ENCODE results near the gene TNFRSF25. TPM values are rescaled to one million over a fixed set of nuclear protein-coding genes. Genes with fewer than 3 reads are reported as not detected.

TNFRSF25 gene
- total RNA-seq, 1 experiment from 2014 or later = 19.4 TPM

DNA sequence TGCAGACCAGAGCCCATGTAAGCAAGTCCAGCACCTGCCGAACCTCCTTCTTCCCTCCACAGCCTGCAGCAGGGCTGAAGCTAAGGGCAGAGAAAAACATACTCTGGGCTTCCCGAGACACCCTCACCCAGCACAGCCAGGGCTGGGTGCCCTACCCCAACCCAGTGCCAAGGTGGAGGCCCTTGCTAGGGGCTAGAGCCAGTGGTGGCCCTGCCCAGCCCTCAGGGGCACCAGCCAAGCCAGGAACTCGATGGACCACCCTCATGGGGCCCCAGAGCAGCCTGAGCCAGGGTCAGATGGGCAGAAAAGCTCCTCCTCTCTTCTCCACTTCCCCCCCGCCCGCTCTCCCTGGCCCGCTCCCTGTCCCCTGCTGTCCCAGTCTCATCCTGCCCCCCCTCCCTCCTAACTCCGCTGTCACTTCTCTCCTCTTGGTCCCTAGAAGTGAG lies 15.9 kb downstream of the TNFRSF25 start:
- H2BK5ac ChIP-seq (ENCODE audit: insufficient read length, low read length) = no peak overlapping the region
- peaks cover 2% of the 10 kb centered on the region for H3K23me2 ChIP-seq (ENCODE audit: insufficient read length, low read depth, low read length, poor library complexity, severe bottlenecking)
- no peak overlapping the region for H2AK5ac ChIP-seq (ENCODE audit: insufficient read length, low read length)
- TF ChIP-seq, protein P1, sequence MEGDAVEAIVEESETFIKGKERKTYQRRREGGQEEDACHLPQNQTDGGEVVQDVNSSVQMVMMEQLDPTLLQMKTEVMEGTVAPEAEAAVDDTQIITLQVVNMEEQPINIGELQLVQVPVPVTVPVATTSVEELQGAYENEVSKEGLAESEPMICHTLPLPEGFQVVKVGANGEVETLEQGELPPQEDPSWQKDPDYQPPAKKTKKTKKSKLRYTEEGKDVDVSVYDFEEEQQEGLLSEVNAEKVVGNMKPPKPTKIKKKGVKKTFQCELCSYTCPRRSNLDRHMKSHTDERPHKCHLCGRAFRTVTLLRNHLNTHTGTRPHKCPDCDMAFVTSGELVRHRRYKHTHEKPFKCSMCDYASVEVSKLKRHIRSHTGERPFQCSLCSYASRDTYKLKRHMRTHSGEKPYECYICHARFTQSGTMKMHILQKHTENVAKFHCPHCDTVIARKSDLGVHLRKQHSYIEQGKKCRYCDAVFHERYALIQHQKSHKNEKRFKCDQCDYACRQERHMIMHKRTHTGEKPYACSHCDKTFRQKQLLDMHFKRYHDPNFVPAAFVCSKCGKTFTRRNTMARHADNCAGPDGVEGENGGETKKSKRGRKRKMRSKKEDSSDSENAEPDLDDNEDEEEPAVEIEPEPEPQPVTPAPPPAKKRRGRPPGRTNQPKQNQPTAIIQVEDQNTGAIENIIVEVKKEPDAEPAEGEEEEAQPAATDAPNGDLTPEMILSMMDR (conservative IDR thresholded peaks at IDR 0.05) = no peak
- Mint-ChIP-seq H3K9me3 (no peaks in the 10 kb centered on the region), H3K27ac (no peak overlapping the region), H3K4me1 (peaks cover 18 to 36% of the 10 kb centered on the region in 2 experiments), H3K36me3 (ENCODE audit: insufficient read depth in 1 of 3, low read depth in 3 of 3) (peaks cover 0 to 6% (median 0%) of the 10 kb centered on the region in 3 experiments; a peak in 3 of 7 replicates), H3K4me3 (peak overlapping the region in 1 of 2 experiments; percentile 74; a peak in 2 of 5 replicates), H3K27me3 (ENCODE audit: low read depth) (peaks cover under 1% of the 10 kb centered on the region)
- WGBS (ENCODE audit: extremely low coverage, insufficient read length, low lambda C conversion rate) = no CpG with 5 or more reads among the region's 7 CpGs
- H3K14ac ChIP-seq (ENCODE audit: insufficient read depth, low read length) = no peak overlapping the region
- no peak overlapping the region for H3T11ph ChIP-seq (ENCODE audit: low read length)
- H3K9ac ChIP-seq (ENCODE audit: extremely low read depth, insufficient read length, low read length) = no peak overlapping the region
- H3K4me2 ChIP-seq (ENCODE audit: insufficient read depth, insufficient read length, low read length) = no peak overlapping the region
- H3K4ac ChIP-seq (ENCODE audit: low read depth, low read length) = no peak overlapping the region
- H3K9me3 ChIP-seq (ENCODE audit: control insufficient read depth, low read depth, low read length) = no peaks in the 10 kb centered on the region
- no peaks in the 10 kb centered on the region for H3K27me3 ChIP-seq (ENCODE audit: insufficient read depth, low read length)
- H3K56ac ChIP-seq (ENCODE audit: insufficient read length, low read depth, low read length) = no peak overlapping the region
- H4K91ac ChIP-seq (ENCODE audit: insufficient read length, low read depth, low read length) = no peak overlapping the region
- no peaks in the 10 kb centered on the region for H4K20me1 ChIP-seq (ENCODE audit: control insufficient read depth, insufficient read depth, insufficient read length)
- no peak overlapping the region for H2AFZ ChIP-seq (ENCODE audit: low read length)
- H4K5ac ChIP-seq (ENCODE audit: insufficient read length, low read depth, low read length) = no peak overlapping the region
- no peak overlapping the region for H3K23ac ChIP-seq (ENCODE audit: insufficient read length, low read depth, low read length)
- H2BK12ac ChIP-seq (ENCODE audit: insufficient read length, low read depth, low read length) = no peak overlapping the region
- no peaks in the 10 kb centered on the region for H3K79me1 ChIP-seq (ENCODE audit: insufficient read depth, low read depth, low read length, poor library complexity, severe bottlenecking)
- H4K8ac ChIP-seq (replicated peaks; ENCODE audit: insufficient read length, low read depth, low read length) = no peak overlapping the region
- H3K18ac ChIP-seq (ENCODE audit: insufficient read length, low read depth, low read length) = no peak overlapping the region
- no peak overlapping the region for H2BK20ac ChIP-seq (ENCODE audit: low read depth, low read length, poor library complexity, severe bottlenecking)
- DNase-seq = no peak
- no peaks in the 10 kb centered on the region for H3K79me2 ChIP-seq (ENCODE audit: insufficient read depth, low read length)
- H3K4me1 ChIP-seq (ENCODE audit: insufficient read depth, low read length) = no peaks in the 10 kb centered on the region; the same call in 1 of the 2 replicates
- H2BK15ac ChIP-seq (ENCODE audit: low read depth, low read length) = no peak overlapping the region
- no peak overlapping the region for H2BK120ac ChIP-seq (ENCODE audit: low read depth, low read length, poor library complexity, severe bottlenecking)
- no peak overlapping the region for H3K27ac ChIP-seq (ENCODE audit: insufficient read length, low read depth, low read length)

All from H9 (cell line).